ENCODE measurements around the gene HES3.

The HES3 gene

GRCh38 chr1:6270401-6270800 lies 26.4 kb downstream of the HES3 start:
- no peak for TF ChIP-seq GATA2 (IDR thresholded peaks at IDR 0.05; ENCODE audit: low read depth, low read length)
- no peak for TF ChIP-seq GATA3 (IDR thresholded peaks at IDR 0.05; ENCODE audit: low read depth, low read length)

GRCh38 chr1:6271006-6271405 lies 27.0 kb downstream of the HES3 start:
- no peak for TF ChIP-seq GATA2 (IDR thresholded peaks at IDR 0.05; ENCODE audit: low read depth, low read length)
- TF ChIP-seq GATA3 (IDR thresholded peaks at IDR 0.05; ENCODE audit: low read depth, low read length) = no peak

- TF ChIP-seq GATA2 (IDR thresholded peaks at IDR 0.05; ENCODE audit: low read depth, low read length) = no peak
- TF ChIP-seq GATA3 (IDR thresholded peaks at IDR 0.05; ENCODE audit: low read depth, low read length) = no peak
Observed at GRCh38 chr1:6271554-6271953, 27.6 kb downstream of the HES3 start.

- TF ChIP-seq GATA2 (IDR thresholded peaks at IDR 0.05; ENCODE audit: low read depth, low read length) (no peak), GATA3 (IDR thresholded peaks at IDR 0.05; ENCODE audit: low read depth, low read length) (no peak)
Observed at GRCh38 chr1:6272452-6272851, 28.5 kb downstream of the HES3 start.

- no peak for TF ChIP-seq GATA2 (IDR thresholded peaks at IDR 0.05; ENCODE audit: low read depth, low read length)
Observed at GRCh38 chr1:6272868-6273267, 28.9 kb downstream of the HES3 start.

GRCh38 chr1:6273380-6273891 lies 29.5 kb downstream of the HES3 start:
- no peak for TF ChIP-seq GATA3 (IDR thresholded peaks at IDR 0.05; ENCODE audit: low read depth, low read length)
- TF ChIP-seq GATA2 (IDR thresholded peaks at IDR 0.05; ENCODE audit: low read depth, low read length) = no peak

GRCh38 chr1:6274102-6274501 lies 30.1 kb downstream of the HES3 start:
- TF ChIP-seq GATA3 (IDR thresholded peaks at IDR 0.05; ENCODE audit: low read depth, low read length) (no peak), GATA2 (IDR thresholded peaks at IDR 0.05; ENCODE audit: low read depth, low read length) (no peak)

GRCh38 chr1:6274622-6275139 lies 30.7 kb downstream of the HES3 start:
- TF ChIP-seq GATA3 (IDR thresholded peaks at IDR 0.05; ENCODE audit: low read depth, low read length) (no peak), GATA2 (IDR thresholded peaks at IDR 0.05; ENCODE audit: low read depth, low read length) (no peak)

- TF ChIP-seq GATA2 (IDR thresholded peaks at IDR 0.05; ENCODE audit: low read depth, low read length) = no peak
- TF ChIP-seq GATA3 (IDR thresholded peaks at IDR 0.05; ENCODE audit: low read depth, low read length) = no peak
Observed at GRCh38 chr1:6275826-6276782, 32.1 kb downstream of the HES3 start.

- TF ChIP-seq GATA3 (IDR thresholded peaks at IDR 0.05; ENCODE audit: low read depth, low read length) = no peak
- no peak for TF ChIP-seq GATA2 (IDR thresholded peaks at IDR 0.05; ENCODE audit: low read depth, low read length)
Observed at GRCh38 chr1:6276811-6277555, 33.0 kb downstream of the HES3 start.

GRCh38 chr1:6278263-6278662 lies 34.3 kb downstream of the HES3 start:
- TF ChIP-seq GATA3 (IDR thresholded peaks at IDR 0.05; ENCODE audit: low read depth, low read length) (no peak), GATA2 (IDR thresholded peaks at IDR 0.05; ENCODE audit: low read depth, low read length) (no peak)

- TF ChIP-seq GATA3 (IDR thresholded peaks at IDR 0.05; ENCODE audit: low read depth, low read length) (no peak), GATA2 (IDR thresholded peaks at IDR 0.05; ENCODE audit: low read depth, low read length) (no peak)
Observed at GRCh38 chr1:6279066-6279465, 35.1 kb downstream of the HES3 start.

- no peak for TF ChIP-seq GATA3 (IDR thresholded peaks at IDR 0.05; ENCODE audit: low read depth, low read length)
- no peak for TF ChIP-seq GATA2 (IDR thresholded peaks at IDR 0.05; ENCODE audit: low read depth, low read length)
Observed at GRCh38 chr1:6279613-6280383, 35.8 kb downstream of the HES3 start.
